Inferior parietal cortex (tissue), 1 donor: Measurements from ENCODE around the gene GRIA1.

ENCODE experiments used
- DNase-seq: peaks from one replicate; pipeline ENCODE4 v3.0.0-alpha.2; 2016; ENCODE audit errors: extremely low spot score

GRIA1 gene

GRCh38 chr5:153546566-153546965 is 56.1 kb downstream of the GRIA1 start:
- no peak for DNase-seq

- no peak for DNase-seq
Observed at GRCh38 chr5:153551537-153552079, 61.1 kb downstream of the GRIA1 start.

DNA sequence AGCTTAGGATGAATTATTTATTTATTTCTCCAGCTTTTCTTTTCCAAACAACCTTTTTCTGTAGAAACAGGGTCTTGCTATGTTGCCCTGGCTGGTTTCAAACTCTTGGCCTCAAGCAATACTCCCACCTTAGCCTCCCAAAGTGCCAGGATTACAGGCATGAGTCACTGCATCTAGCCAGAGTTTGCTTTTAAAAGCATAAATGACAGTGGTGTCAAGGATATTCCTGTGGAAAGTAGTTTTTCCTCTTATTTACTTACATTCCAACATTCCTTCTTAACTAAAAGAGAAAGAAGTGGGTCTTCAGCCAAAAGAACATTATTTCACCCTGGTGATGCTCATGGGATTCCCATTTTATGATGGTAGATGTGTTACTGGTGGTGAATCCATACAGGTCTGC is 62.4 kb downstream of the GRIA1 start:
- no peak for DNase-seq

DNA sequence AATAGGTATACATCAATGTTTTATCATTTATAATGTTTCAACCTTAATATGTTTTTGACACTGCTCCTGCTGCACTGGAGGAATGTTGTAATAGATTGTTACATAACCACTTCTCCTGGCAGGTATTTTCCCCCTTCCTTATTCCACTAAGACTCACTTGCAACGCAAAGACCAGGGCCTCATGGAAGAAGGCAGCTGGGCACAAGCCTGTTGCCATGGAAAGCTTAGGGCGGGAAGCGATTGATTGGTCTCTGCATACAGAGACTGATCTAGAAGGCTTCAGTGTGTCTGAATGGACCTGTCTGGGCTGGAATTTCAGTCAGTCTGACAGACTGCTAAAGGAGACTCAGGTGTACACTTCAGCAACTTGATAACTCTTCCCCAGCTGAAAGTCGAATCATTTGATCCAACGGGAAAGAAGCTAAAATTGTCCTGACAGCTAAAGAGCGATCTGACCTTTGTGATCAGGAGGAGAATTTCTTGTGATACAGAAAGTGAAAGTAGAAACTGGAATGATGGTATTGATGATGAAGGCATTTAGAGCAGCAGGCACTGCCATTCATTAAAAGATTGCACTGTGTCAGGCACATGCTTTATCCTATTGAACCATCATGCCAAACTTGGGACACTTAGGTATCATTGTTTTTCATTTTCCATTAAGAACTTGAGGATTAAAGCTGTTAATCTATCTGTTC is 65.1 kb downstream of the GRIA1 start:
- DNase-seq = no peak

DNA sequence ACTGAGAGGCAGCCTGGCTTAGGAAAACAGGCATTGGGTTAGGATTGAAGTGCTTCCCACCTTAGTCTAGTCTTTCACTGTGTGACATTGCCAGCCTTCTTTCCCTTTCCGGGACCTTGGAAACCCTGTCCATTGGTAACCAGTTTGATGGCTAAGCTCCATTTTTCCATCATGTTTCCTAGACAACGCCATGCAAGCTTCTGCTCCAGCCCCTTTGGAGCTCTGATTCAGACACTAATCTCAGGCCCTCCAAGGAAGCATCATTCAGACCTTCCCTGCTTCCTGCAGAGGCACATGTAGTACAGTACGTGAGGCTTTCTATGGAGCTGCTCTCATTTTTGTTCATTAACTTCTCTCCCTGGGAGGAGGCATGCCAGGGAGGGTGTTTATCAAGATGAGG is 68.5 kb downstream of the GRIA1 start:
- DNase-seq = no peak

GRCh38 chr5:153559926-153560325 is 69.5 kb downstream of the GRIA1 start:
- DNase-seq = no peak

DNA sequence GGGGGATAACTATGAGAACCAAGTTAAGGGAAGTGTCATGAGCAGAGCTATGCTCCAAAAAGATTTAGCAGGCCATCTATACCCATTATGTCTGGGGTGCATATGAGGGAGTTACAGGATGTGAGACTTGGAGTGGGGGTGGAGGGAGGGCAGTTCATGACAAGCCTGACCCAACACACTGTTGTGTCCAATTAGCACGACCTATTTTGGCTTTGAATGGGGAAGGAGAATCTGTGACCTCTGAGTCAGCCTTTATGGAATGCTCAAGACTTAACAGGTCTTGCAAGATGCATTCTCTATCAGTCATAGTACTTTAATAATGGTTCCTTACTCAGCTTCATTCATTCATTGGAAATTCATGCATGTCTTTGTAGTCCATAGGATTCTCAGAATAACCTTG is 71.7 kb downstream of the GRIA1 start:
- no peak for DNase-seq

GRCh38 chr5:153565822-153566221 is 75.4 kb downstream of the GRIA1 start:
- DNase-seq = no peak

- DNase-seq = no peak
Observed at GRCh38 chr5:153569036-153569435, 78.6 kb downstream of the GRIA1 start.

DNA sequence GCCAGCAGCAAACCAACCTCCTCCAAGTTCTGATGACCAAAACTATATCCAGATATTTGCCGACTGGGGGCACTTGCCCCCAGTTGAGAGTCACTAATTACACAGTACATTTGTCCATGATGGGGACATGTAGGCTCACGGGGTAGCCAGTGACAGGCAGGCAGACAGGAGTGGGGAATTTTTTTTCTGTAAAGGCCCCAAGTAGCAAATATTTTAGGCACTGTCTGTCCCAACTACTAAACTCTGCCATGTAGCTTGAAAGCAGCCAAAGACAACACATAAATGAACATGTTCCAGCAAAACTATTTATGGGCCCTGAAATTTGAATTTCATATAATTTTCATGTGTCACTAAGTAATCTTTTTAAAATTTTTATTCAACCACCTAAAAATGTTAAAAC is 80.7 kb downstream of the GRIA1 start:
- DNase-seq = no peak

DNA sequence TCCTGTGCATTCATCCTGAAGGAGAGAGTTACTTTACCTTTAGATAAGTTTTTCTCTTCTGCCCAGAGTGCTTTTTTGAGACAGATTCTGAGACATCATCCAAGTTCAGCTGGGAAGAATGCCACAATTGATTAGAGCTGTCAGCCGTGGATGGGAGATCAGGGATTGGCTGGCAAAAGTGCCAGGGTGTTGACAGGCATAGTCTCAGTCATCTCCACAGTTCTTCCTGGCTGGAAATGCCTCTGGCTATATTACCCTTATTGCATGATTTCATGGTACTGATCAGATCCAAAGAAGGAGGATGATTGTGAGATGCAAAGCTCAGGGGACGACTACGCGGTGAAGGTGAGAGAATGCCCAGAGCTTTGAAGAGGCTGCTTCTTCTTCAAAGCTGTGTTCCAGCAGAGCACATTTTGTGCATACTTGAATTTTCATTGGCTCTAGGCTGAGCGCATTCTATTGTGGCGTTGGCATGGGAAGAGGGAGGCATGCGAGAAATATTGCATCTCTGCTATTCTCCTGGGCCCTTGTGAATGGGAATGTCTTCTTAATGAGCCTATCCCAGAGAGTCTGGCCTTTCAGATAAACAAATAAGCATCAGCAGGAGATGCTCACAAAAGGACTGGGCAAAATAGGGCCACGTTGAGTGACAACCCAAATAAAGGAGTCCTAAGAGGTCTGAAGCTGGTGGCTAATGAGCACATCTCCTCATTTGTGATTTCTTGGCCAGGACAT is 82.1 kb downstream of the GRIA1 start:
- DNase-seq = no peak

- no peak for DNase-seq
Observed at GRCh38 chr5:153573326-153574033, 83.0 kb downstream of the GRIA1 start.

DNA sequence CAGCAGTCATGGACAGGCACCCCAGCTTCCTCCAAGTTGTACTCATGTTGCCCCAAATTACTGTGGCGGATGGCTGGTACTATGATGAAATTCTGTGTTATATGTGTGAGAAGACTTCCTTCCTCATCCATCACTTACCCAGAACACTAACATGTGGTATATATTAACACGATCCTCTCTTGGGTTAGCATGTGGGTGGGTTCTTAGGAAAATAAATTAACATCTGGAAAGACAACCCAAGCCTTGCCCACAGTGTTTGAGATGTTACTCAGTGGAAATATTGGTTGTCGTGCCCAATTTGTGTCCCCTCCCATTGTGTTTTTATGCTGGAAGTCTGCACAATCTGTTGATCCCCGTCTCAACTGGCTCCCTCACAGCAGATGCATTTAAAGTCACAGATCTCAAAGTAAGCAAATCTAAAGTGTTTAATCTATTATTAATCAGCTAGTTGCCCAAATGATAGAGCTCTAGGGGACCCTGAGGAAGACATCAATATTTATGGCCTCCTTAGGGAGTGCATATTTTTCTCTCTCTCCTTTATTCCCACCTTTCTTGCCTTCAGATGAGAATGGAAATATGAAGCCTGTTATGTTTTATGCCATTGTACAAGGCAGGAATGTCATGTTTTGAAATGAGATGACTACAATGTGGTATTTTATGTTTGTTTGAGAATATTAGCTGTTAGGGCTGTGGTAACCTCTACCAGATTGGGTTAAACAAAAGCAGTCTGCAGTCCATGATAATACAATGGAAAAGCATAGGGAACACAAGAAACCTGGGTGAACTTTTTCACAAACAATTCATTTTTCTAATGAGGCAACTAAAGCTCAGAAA is 93.9 kb downstream of the GRIA1 start:
- DNase-seq = no peak

- no peak for DNase-seq
Observed at GRCh38 chr5:153584960-153585359, 94.5 kb downstream of the GRIA1 start.

- DNase-seq = no peak
Observed at GRCh38 chr5:153585622-153586277, 95.3 kb downstream of the GRIA1 start.

GRCh38 chr5:153592081-153592480 is 101.6 kb downstream of the GRIA1 start:
- no peak for DNase-seq

GRCh38 chr5:153594785-153595184 is 104.3 kb downstream of the GRIA1 start:
- DNase-seq = no peak

- no peak for DNase-seq
Observed at GRCh38 chr5:153598099-153598498, 107.6 kb downstream of the GRIA1 start.

GRCh38 chr5:153601377-153601776 is 110.9 kb downstream of the GRIA1 start:
- no peak for DNase-seq

- no peak for DNase-seq
Observed at GRCh38 chr5:153605386-153605785, 114.9 kb downstream of the GRIA1 start.

GRCh38 chr5:153610009-153610408 is 119.5 kb downstream of the GRIA1 start:
- no peak for DNase-seq
